SKM-1 (cell line): Measurements from ENCODE around the gene ZNF655.
A peak's percentile ranks its signal among the peaks of the same experiment; 100 is the strongest.
"Not testable (repeated sequence)": the region's sequence is repeated elsewhere in the genome, so short reads cannot be mapped to it uniquely, and the experiment has no call there.

Experiments
- DNase-seq: peaks from one replicate; lab custom pipeline; 2025; ENCODE audit not compliant: unreplicated experiment; lab: John Stamatoyannopoulos, UW

The ZNF655 gene

GRCh38 chr7:99558306-99559174 is at the start of gene ZNF655:
Gene ZNF655, plus strand, starts transcription at chr7:99558642. Its CDS starts 1,918 bp downstream, at chr7:99560560.
- peak; percentile 51 for DNase-seq

DNA sequence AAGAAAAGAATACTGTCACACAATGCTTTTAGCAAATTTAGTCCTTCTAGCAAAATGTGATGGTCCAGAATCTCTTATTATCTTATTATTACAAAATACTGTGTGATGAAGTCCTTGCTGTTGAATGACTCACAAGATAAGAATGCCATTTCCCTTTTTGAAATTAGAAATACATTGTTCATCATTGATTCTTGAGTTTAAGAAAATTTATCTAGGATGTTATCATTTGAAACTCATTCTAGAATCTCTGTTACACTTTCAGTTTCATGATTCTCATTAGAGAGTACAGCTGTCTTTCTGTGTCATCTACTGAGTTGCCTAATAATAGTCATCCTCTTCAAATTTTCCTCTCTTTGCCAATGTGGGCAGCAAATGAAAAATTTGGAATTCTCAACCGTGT is 44.4 kb upstream of the ZNF655 start:
- no peak for DNase-seq

DNA sequence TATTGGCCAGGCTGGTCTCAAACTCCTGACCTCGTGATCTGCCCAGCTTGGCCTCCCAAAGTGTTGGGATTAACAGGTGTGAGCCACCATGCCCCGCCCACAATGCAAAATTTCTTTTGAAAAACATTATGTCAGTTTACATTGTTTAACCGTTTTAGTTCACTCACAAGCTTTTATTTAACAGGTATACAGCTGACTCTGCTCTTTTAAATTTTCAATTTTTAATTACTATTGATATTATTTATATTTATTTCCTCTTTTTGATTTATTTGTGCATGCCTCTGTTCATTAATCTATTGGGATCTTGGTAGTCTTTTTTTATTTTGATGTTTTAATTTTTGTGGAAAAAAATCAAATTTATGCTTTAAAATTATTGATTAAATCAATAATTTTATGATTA is 37.0 kb upstream of the ZNF655 start:
- DNase-seq: no peak

GRCh38 chr7:99525713-99526440 is 32.6 kb upstream of the ZNF655 start:
- no peak for DNase-seq

DNA sequence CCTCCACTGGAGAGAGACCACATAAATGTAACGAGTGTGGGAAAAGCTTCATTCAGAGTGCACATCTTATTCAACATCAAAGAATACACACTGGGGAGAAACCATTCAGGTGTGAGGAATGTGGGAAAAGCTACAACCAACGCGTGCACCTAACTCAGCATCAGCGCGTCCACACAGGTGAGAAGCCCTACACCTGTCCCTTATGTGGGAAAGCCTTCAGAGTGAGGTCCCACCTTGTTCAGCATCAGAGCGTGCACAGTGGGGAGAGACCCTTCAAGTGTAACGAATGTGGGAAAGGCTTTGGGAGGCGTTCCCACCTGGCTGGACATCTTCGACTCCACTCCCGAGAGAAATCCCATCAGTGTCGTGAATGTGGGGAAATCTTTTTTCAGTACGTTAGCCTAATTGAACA is 27.1 kb upstream of the ZNF655 start:
- DNase-seq: no peak

GRCh38 chr7:99535667-99536066 is 22.8 kb upstream of the ZNF655 start:
- DNase-seq: no peak

GRCh38 chr7:99539213-99539811 is 19.1 kb upstream of the ZNF655 start:
- DNase-seq: no peak

DNA sequence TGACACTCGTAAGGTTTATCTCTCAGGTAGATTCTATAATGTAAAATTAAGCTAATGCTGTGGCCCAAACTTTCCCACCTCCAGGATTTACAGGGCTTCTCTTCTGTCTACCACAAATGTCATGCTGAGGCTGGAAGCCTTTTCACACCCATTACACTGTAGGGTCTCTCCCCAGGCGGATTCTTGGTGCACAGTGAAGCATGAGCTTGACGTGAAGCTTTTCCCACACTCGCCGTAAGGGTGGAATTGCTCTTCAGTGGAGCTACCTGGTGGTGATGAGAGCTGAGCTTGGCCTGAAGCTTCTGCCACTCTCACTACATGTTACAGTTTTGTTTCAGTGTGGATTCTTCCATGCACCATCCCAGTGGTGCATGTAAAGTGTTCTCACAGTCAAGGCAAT is 17.9 kb upstream of the ZNF655 start:
- DNase-seq: no peak

DNA sequence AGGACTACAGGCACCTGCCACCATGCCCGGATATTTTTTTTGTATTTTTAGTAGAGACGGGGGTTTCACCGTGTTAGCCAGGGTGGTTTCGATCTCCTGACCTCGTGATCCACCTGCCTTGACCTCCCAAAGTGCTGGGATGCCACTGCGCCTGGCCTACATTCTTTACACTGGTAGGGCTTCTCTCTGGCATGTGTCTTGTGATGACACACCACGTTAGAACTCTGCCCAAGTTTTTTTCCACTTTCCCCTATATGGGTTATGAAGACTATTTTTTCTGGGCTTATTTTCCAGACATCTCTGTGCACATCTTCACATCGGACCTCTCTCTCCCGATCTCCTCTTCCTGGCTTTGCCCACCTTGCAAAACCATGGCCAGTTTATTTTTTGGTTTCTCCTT is 17.2 kb upstream of the ZNF655 start:
- DNase-seq: no peak

- no peak for DNase-seq
Observed at GRCh38 chr7:99543081-99543671, 15.3 kb upstream of the ZNF655 start.

GRCh38 chr7:99543916-99544315 is 14.5 kb upstream of the ZNF655 start:
- no peak for DNase-seq

- DNase-seq: not testable (repeated sequence)
Observed at GRCh38 chr7:99545308-99545707, 13.1 kb upstream of the ZNF655 start.

DNA sequence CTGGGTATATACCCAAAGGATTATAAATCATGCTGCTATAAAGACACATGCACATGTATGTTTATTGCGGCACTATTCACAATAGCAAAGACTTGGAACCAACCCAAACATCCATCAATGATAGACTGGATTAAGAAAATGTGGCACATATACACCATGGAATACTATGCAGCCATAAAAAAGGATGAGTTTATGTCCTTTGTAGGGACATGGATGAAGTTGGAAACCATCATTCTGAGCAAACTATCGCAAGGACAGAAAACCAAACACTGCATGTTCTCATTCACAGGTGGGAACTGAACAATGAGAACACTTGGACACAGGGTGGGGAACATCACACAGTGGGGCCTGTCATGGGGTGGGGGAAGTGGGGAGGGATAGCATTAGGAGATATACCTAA is 8.9 kb upstream of the ZNF655 start:
- not testable (repeated sequence) for DNase-seq

DNA sequence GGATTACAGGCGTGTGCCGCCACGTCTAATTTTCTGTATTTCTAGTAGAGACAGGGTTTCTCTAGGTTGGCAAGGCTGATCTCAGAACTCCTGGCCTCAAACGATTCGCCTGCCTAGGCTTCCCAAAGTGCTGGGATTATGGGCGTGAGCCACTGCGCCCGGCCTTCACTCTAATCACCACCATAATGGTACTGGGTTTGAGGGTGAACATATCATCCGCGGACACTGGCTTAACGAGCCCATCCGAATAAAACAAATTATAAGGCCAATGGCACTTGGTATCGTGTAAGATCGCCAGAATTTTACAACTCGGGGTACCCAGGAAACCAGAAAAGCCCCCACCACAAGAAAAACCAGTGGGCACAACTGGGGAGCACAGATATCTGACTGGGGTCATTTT is 7.1 kb upstream of the ZNF655 start:
- DNase-seq: no peak

DNA sequence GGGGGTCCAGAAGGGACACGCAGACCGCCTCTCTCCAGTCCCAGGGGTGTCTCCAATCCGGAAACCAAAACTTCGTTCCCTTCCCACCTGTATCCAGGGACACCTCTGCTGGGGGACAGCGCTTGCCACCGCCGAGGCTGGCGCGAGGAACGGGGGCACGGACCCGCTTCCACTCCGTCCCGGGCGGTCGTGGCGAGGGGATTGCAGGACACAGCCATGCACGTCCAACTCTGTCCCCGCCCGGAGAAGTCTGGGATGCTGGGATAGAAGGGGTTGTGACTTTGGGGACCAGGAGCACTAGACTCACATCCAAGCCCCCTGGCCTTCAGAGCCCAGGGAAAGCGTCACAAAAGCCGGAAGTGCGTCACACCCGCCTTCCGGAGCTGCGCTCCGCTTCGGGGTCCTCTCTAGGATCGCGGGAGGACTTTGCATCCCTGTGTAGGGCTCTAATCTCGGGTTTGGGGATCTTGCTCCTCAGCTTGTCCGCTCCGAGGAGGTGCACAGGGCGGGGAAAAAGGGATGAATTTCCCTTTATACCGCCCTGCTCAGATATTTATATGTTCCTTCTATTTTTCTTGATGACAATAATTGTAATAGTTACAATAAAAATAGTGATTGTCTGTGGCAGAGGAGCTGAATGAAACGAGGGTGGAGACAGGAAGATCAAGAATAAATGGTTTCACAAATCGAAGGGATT is 6.5 kb upstream of the ZNF655 start, which contains the start of gene FAM200A:
TSS of gene FAM200A (minus strand) at position 348 of the 697 bp plus-strand sequence. CDS start 3,707 bp downstream, outside the sequence.
- DNase-seq: peak; percentile 68

GRCh38 chr7:99553039-99553438 is 5.4 kb upstream of the ZNF655 start:
- DNase-seq: no peak

- DNase-seq: no peak
Observed at GRCh38 chr7:99554939-99555338, 3.5 kb upstream of the ZNF655 start.

- DNase-seq: no peak
Observed at GRCh38 chr7:99557196-99557607, 1.2 kb upstream of the ZNF655 start.

GRCh38 chr7:99557940-99558305 is 519 bp upstream of the ZNF655 start:
- no peak for DNase-seq

- no peak for DNase-seq
Observed at GRCh38 chr7:99559175-99559915, 903 bp downstream of the ZNF655 start.
